Karpas-422 (cell line): ENCODE data around the gene PRR19. TPM values are rescaled to one million over a fixed set of nuclear protein-coding genes. Genes with fewer than 3 reads are reported as not detected.

Experiments
- DNase-seq: peaks from one replicate; pipeline ENCODE4 v3.0.0-alpha.2; 2015
- H2AFZ ChIP-seq: fragments of 200-600 bp; sonication (generic); 2 replicates; pipeline ENCODE4 v1.6.1; 2014; ENCODE audit warnings: antibody characterized with exemption, low read length, mixed read lengths
- H3K27ac ChIP-seq: fragments of 200-600 bp; sonication (generic); 2 replicates; pipeline ENCODE4 v1.5.1; 2014; ENCODE audit warnings: mild to moderate bottlenecking, low read length, moderate library complexity
- H3K27me3 ChIP-seq: fragments of 200-600 bp; sonication (generic); 2 replicates; pipeline ENCODE4 v1.6.1; 2014; ENCODE audit warnings: low read length, mixed read lengths
- H3K36me3 ChIP-seq: fragments of 200-600 bp; sonication (generic); 2 replicates; pipeline ENCODE4 v1.6.1; 2014; ENCODE audit warnings: low read length, mixed read lengths; ENCODE audit not compliant: insufficient read depth
- H3K4me1 ChIP-seq: fragments of 200-600 bp; sonication (generic); 2 replicates; pipeline ENCODE4 v1.6.1; 2014; ENCODE audit warnings: mild to moderate bottlenecking, low read length, mixed read lengths
- H3K4me2 ChIP-seq: fragments of 200-600 bp; sonication (generic); 2 replicates; pipeline ENCODE4 v1.6.1; 2014; ENCODE audit warnings: low read length, low read depth, mild to moderate bottlenecking; ENCODE audit not compliant: poor library complexity, severe bottlenecking
- H3K4me3 ChIP-seq: fragments of 200-600 bp; sonication (generic); 2 replicates; pipeline ENCODE4 v1.5.1; 2014; ENCODE audit warnings: mild to moderate bottlenecking, antibody characterized with exemption, low read length, mixed read lengths
- H3K79me2 ChIP-seq: fragments of 200-600 bp; sonication (generic); 2 replicates; pipeline ENCODE4 v1.6.1; 2014; ENCODE audit warnings: mild to moderate bottlenecking, low read length, mixed read lengths
- H3K9ac ChIP-seq: fragments of 200-600 bp; sonication (generic); 2 replicates; pipeline ENCODE4 v1.6.0; 2014; ENCODE audit warnings: low read length
- H3K9me2 ChIP-seq: fragments of 200-600 bp; sonication (generic), shearing (Covaris generic); replicated peaks from 2 replicates; pipeline ENCODE4 v1.6.0; 2014; ENCODE audit warnings: mild to moderate bottlenecking, low read length, moderate library complexity; ENCODE audit not compliant: insufficient read depth
- H3K9me3 ChIP-seq: fragments of 300-700, 200-600 bp; sonication (generic); 2 replicates; pipeline ENCODE4 v1.6.1; 2014; ENCODE audit warnings: low read length, mixed read lengths
- H4K20me1 ChIP-seq: fragments of 200-600 bp; sonication (generic); 2 replicates; pipeline ENCODE4 v1.6.1; 2014; ENCODE audit warnings: mild to moderate bottlenecking, antibody characterized with exemption, low read length, low read depth; ENCODE audit not compliant: insufficient read depth
- total RNA-seq: library from RNA; depleted of rRNA; stranded (reverse); fragments of >200 nt; shearing (Covaris generic); gene quantifications from 2 replicates; pipeline ENCODE4 v1.2.3, GENCODE V29; 2014; ENCODE audit warnings: low replicate concordance

The PRR19 gene
- total RNA-seq, 1 experiment from 2014 or later = 1.2 TPM

DNA sequence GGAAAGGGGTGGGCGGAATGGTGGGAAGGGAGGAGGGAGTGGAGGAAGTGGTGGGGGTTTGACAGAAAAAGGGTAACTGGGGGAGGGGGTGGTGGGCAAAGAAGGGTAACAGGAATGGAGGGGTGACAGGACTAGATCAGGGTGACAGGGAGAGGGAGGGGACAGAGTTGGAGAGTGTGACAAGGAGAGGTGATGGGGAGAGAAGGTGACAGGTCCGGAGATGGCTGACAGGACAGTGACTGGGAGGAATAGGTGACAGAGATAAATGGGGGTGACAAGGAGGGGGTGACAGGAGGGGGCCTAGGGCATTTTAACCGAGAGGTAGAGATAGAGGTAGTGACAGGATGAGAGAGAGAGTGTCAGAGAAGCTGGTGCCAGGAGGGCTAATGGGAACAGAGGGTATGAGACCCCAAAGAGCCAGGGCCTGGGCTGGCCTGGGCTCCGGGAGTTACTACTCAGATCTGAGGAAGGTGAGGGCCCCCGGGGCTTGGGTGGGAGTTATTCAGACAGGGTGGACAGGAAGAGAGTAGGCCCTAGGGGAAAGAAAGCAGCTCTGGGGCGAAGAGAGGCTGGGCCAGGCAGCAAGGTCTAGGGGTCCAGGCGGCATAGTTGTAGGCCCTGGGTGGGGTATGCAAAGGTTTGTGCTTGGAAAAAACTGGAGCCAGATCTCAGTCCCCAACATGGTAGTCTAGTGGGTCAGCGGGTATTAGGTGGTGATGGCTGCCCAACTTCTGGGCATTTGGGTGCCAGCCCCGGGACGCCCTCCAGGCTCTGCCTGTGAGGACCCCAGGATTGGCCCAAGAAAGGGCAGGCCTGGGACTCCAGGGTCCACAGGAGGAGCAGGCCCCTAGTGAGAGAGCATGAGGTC is 32.2 kb upstream of the PRR19 start:
- Histone ChIP-seq H2AFZ (peak overlapping the region; percentile 68; the same call in 1 of the 2 replicates), H4K20me1 (no peaks in the 10 kb centered on the region), H3K27me3 (no peaks in the 10 kb centered on the region), H3K4me2 (peak overlapping the region; percentile 94), H3K9ac (peak overlapping the region; percentile 91), H3K79me2 (peaks cover 20% of the 10 kb centered on the region), H3K4me1 (peaks cover 29% of the 10 kb centered on the region), H3K4me3 (peak overlapping the region; percentile 74), H3K9me3 (no peaks in the 10 kb centered on the region), H3K27ac (peak overlapping the region; percentile 89), H3K36me3 (no peaks in the 10 kb centered on the region), H3K9me2 (no peaks in the 10 kb centered on the region)
- no peak for DNase-seq

DNA sequence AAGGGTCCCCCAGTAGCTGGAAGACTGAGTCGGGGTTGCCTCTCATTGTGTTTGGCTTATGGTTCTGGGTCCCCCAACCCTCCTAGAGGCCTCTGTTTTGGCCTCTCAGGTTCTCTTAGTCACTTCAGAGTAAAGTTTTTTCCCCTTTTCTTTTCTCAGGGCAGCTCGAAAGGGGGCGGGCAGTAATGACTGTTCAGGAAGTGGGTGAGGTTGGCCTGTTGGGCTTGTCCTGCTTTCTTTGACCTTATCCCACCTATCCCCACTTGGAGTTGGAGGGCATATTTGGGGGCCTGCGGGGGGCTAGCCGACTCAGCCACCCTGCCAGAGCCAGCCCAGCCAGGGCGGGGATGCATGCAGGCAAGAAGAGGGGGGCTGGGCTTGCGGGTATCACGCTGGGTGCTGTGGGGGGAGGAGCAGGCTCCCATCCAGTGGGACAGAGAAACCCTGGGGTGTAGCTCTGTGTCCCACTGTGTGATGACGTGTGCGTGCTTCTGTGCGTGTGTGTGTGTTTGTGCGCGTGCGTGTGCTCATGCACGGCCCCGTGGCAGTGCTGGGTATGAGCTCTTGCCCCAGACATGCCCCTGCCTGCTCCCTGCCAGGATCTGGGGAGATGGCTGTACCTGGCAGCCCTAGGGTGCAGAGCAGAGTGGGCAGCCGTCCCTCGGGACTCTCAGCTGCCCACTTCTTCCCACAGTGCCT is 31.4 kb upstream of the PRR19 start:
- Histone ChIP-seq H3K4me2 (peak overlapping the region; percentile 94), H3K9me3 (no peaks in the 10 kb centered on the region), H3K4me1 (peaks cover 29% of the 10 kb centered on the region), H3K27me3 (no peaks in the 10 kb centered on the region), H3K36me3 (no peaks in the 10 kb centered on the region), H2AFZ (peak overlapping the region; percentile 68; the same call in 1 of the 2 replicates), H3K9ac (peak overlapping the region; percentile 91), H3K27ac (peak overlapping the region; percentile 89), H4K20me1 (no peaks in the 10 kb centered on the region), H3K79me2 (peaks cover 24% of the 10 kb centered on the region), H3K9me2 (no peaks in the 10 kb centered on the region), H3K4me3 (peak overlapping the region; percentile 74)
- peak; percentile 79 for DNase-seq

DNA sequence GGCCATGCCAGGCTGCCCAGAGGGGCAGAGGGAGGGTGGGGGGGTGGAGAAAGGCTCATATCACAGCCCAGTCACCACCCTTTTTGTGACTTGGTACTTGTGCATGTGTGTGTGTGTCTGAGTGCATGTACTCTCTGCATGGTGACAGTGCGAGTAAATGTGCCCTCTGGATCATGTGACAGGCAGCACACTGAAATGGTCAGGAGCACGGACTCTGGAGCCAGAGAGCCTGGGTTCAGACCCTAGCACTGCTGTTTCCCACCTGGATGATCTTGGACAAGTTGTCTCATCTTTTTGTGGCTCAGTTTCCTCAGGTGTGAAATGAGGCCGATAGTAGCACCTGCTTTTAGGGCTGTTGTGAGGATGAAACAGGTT is 30.9 kb upstream of the PRR19 start:
- H3K27ac ChIP-seq = peak overlapping the region; percentile 89
- H3K9me3 ChIP-seq = no peaks in the 10 kb centered on the region
- H3K4me2 ChIP-seq = peak overlapping the region; percentile 94
- DNase-seq = no peak
- no peaks in the 10 kb centered on the region for H3K9me2 ChIP-seq
- H3K36me3 ChIP-seq = no peaks in the 10 kb centered on the region
- H4K20me1 ChIP-seq = no peaks in the 10 kb centered on the region
- peaks cover 29% of the 10 kb centered on the region for H3K4me1 ChIP-seq
- H2AFZ ChIP-seq = no peak overlapping the region
- H3K9ac ChIP-seq = peak overlapping the region; percentile 91
- H3K27me3 ChIP-seq = no peaks in the 10 kb centered on the region
- peak overlapping the region; percentile 74; the same call in 1 of the 2 replicates for H3K4me3 ChIP-seq
- H3K79me2 ChIP-seq = peaks cover 24% of the 10 kb centered on the region

GRCh38 chr19:42271861-42272534 is 29.9 kb upstream of the PRR19 start:
- Histone ChIP-seq H3K27me3 (no peaks in the 10 kb centered on the region), H3K27ac (no peak overlapping the region), H3K79me2 (peaks cover 24% of the 10 kb centered on the region), H3K36me3 (no peaks in the 10 kb centered on the region), H3K9me2 (no peaks in the 10 kb centered on the region), H2AFZ (no peak overlapping the region), H3K4me1 (peaks cover 29% of the 10 kb centered on the region), H4K20me1 (no peaks in the 10 kb centered on the region), H3K4me2 (no peak overlapping the region), H3K9ac (no peak overlapping the region; the same call in 1 of the 2 replicates), H3K9me3 (no peaks in the 10 kb centered on the region), H3K4me3 (no peak overlapping the region)
- no peak for DNase-seq

- no peak overlapping the region for H3K4me3 ChIP-seq
- H3K4me1 ChIP-seq = peaks cover 26% of the 10 kb centered on the region
- no peak overlapping the region for H2AFZ ChIP-seq
- H3K4me2 ChIP-seq = no peak overlapping the region
- H3K27ac ChIP-seq = no peak overlapping the region
- peaks cover 24% of the 10 kb centered on the region for H3K79me2 ChIP-seq
- H3K27me3 ChIP-seq = no peaks in the 10 kb centered on the region
- DNase-seq = no peak
- no peaks in the 10 kb centered on the region for H3K36me3 ChIP-seq
- H4K20me1 ChIP-seq = no peaks in the 10 kb centered on the region
- no peaks in the 10 kb centered on the region for H3K9me2 ChIP-seq
- H3K9ac ChIP-seq = no peak overlapping the region
- no peaks in the 10 kb centered on the region for H3K9me3 ChIP-seq
These were observed 29.4 kb upstream of the PRR19 start for GRCh38 chr19:42272535-42272897.

- no peak overlapping the region for H3K4me3 ChIP-seq
- no peaks in the 10 kb centered on the region for H3K9me2 ChIP-seq
- H3K27me3 ChIP-seq = no peaks in the 10 kb centered on the region
- no peak overlapping the region for H3K4me2 ChIP-seq
- H3K9ac ChIP-seq = no peak overlapping the region
- no peak for DNase-seq
- peaks cover 24% of the 10 kb centered on the region for H3K79me2 ChIP-seq
- H3K36me3 ChIP-seq = no peaks in the 10 kb centered on the region
- H2AFZ ChIP-seq = no peak overlapping the region
- peaks cover 21% of the 10 kb centered on the region for H3K4me1 ChIP-seq
- H4K20me1 ChIP-seq = no peaks in the 10 kb centered on the region
- no peak overlapping the region for H3K27ac ChIP-seq
- H3K9me3 ChIP-seq = no peaks in the 10 kb centered on the region
These were observed 28.9 kb upstream of the PRR19 start for GRCh38 chr19:42272989-42273406.

- DNase-seq = no peak
- H3K79me2 ChIP-seq = peaks cover 24% of the 10 kb centered on the region
- H4K20me1 ChIP-seq = no peaks in the 10 kb centered on the region
- no peak overlapping the region for H3K4me2 ChIP-seq
- no peak overlapping the region for H2AFZ ChIP-seq
- H3K4me1 ChIP-seq = peaks cover 24% of the 10 kb centered on the region
- H3K9ac ChIP-seq = no peak overlapping the region
- H3K27me3 ChIP-seq = no peaks in the 10 kb centered on the region
- no peak overlapping the region for H3K4me3 ChIP-seq
- no peaks in the 10 kb centered on the region for H3K36me3 ChIP-seq
- no peaks in the 10 kb centered on the region for H3K9me2 ChIP-seq
- no peak overlapping the region for H3K27ac ChIP-seq
- no peaks in the 10 kb centered on the region for H3K9me3 ChIP-seq
These were observed 28.4 kb upstream of the PRR19 start for GRCh38 chr19:42273407-42274064.
